Measurements from ENCODE around the gene CGB7.

Gene CGB7

GRCh38 chr19:49097453-49098288, 40.1 kb upstream of the CGB7 start:
- peaks cover 93% of the 10 kb centered on the region for H3K36me3 ChIP-seq (ENCODE audit: insufficient read depth, low read length)
- no peaks in the 10 kb centered on the region for H3K9me3 ChIP-seq (ENCODE audit: low read depth, low read length)
- no peak overlapping the region for H3K9ac ChIP-seq (ENCODE audit: insufficient read length)
- H3K4me3 ChIP-seq, result no peak overlapping the region
- no peak for DNase-seq (ENCODE audit: low read depth, low spot score)
- peak overlapping the region; percentile 86 for H3K27ac ChIP-seq
- TF ChIP-seq POLR2AphosphoS5 (IDR thresholded peaks at IDR 0.05; ENCODE audit: borderline replicate concordance, low read depth, low read length) (0 out of 2 replicates have a peak, but pooled peaks have one; percentile 19), EZH2 (IDR thresholded peaks at IDR 0.05) (no peak)

DNA sequence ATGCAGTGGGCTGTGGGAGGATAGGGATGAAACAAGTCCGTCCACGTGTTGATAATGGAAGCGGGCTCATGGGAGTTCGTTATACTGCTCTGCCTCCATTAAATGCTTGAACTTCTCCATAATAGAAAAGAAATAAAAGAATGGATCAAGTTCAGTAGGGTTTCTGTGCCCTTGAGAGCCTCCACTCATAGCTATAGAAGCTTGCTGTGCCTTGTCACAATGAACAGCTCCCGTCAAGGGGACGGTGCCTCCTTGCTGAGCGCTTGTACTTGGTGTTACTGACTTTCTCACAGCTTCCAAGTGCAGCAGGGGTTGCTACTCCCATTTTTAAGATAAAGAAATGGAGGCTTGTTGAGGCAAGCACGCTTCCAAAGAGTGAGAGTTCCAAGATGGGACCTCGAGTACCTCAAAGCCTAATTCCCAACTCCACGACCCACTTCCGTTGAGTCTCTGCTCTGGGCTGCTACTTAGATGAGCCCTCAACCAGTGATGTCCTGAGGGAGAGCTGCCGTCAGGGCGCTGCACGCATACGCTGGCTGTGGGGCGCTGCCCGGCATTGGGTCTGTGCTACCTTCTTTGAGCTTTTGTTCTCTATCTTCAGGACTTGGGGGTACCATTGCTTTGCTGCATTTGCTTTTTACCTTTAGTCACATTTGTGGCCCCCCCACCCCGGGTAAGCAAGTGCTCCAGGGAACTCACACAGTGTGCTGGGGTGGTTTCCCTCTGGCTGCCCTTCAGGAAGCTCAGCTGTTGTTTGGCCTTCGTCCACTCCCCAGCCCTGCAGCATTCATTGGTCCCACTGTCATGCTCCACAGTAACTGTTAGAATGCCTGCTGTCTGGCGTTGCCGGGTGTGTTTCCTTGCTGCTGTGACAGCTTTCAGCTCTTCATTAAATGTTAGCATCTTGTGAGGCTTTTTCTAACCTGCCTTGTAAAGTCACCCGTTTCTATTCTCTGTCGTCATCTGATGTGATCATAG, 37.2 kb upstream of the CGB7 start:
- TF ChIP-seq FOXP2 (optimal IDR thresholded peaks at IDR 0.05; ENCODE audit: control extremely low read depth, extremely low read length, insufficient read depth) (no peak), POLR2AphosphoS5 (IDR thresholded peaks at IDR 0.05; ENCODE audit: borderline replicate concordance, low read depth, low read length) (no peak), EZH2 (IDR thresholded peaks at IDR 0.05) (no peak)
- H3K9ac ChIP-seq (ENCODE audit: insufficient read length), result no peak overlapping the region

DNA sequence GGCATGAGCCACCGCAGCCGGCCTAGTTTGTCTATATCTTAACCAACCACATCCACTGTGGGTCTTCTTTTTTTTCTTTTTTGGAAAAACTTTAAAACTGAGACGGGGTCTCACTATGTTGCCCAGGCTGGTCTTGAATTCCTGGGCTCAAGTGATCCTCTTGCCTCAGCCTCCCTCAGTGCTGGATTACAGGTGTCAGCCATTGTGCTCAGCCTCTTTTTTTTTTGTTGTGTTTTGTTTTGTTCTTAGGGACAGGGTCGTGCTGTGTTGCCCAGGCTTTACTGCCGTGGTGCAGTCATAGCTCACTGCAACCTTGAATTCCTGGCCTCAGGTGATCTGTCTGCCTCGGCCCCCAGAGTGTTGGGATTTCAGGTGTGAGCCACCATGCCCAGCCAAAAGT, 35.1 kb upstream of the CGB7 start:
- H3K27ac ChIP-seq, result no peak overlapping the region
- DNase-seq (ENCODE audit: low read depth, low spot score), result no peak
- no peak overlapping the region for H3K9ac ChIP-seq (ENCODE audit: insufficient read length)
- H3K9me3 ChIP-seq (ENCODE audit: low read depth, low read length), result no peaks in the 10 kb centered on the region
- TF ChIP-seq EZH2 (IDR thresholded peaks at IDR 0.05) (no peak), FOXP2 (optimal IDR thresholded peaks at IDR 0.05; ENCODE audit: control extremely low read depth, extremely low read length, insufficient read depth) (no peak), POLR2AphosphoS5 (IDR thresholded peaks at IDR 0.05; ENCODE audit: borderline replicate concordance, low read depth, low read length) (no peak)
- H3K36me3 ChIP-seq (ENCODE audit: insufficient read depth, low read length), result peaks cover 92% of the 10 kb centered on the region
- H3K4me3 ChIP-seq, result no peak overlapping the region

More for the DNA sequence above, 37.2 kb upstream of the CGB7 start:
- H3K4me3 ChIP-seq, result no peak overlapping the region
- peak overlapping the region; percentile 58 for H3K27ac ChIP-seq
- H3K9me3 ChIP-seq (ENCODE audit: low read depth, low read length), result no peaks in the 10 kb centered on the region
- peaks cover 96% of the 10 kb centered on the region for H3K36me3 ChIP-seq (ENCODE audit: insufficient read depth, low read length)
- no peak for DNase-seq (ENCODE audit: low read depth, low spot score)

DNA sequence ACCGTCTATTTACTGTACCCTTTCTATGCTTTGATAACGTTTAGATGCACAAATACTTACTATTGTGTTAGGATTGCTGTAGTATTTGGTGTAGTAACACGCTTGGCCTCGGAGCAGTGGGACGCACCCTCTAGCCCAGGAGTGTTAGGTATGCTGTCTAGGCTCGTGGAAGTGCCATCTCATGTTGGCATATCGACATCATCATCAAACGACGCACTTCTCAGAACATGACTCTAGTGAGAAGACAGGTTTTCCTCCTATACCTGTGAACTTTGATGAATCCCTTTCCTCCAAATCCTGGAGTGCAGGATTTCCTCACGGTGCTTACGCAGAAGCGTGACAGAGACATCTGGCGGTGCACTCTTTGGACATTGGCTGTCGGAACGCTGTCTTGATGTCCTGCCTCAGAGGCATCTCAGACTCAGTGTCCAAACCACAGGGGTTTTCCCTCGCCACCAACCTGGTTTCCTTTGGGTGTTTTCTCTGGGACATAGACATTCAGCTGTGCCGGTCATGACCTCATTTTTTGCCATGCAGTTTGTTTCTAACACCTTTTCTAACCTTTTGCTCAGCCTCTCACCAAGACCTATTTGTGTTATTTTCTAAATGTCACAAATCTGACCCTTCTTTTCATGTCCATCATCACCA, 34.0 kb upstream of the CGB7 start:
- H3K9ac ChIP-seq (ENCODE audit: insufficient read length), result no peak overlapping the region
- TF ChIP-seq FOXP2 (optimal IDR thresholded peaks at IDR 0.05; ENCODE audit: control extremely low read depth, extremely low read length, insufficient read depth), result no peak
- no peak for TF ChIP-seq EZH2 (IDR thresholded peaks at IDR 0.05)
- no peak for TF ChIP-seq POLR2AphosphoS5 (IDR thresholded peaks at IDR 0.05; ENCODE audit: borderline replicate concordance, low read depth, low read length)
- H3K27ac ChIP-seq, result no peak overlapping the region
- H3K36me3 ChIP-seq (ENCODE audit: insufficient read depth, low read length), result peaks cover 92% of the 10 kb centered on the region
- H3K9me3 ChIP-seq (ENCODE audit: low read depth, low read length), result no peaks in the 10 kb centered on the region
- H3K4me3 ChIP-seq, result no peak overlapping the region
- DNase-seq (ENCODE audit: low read depth, low spot score), result no peak

- peak overlapping the region; percentile 96; the same call in 1 of the 2 replicates for H3K27ac ChIP-seq
- peak overlapping the region; percentile 100 for H3K4me3 ChIP-seq
- DNase-seq (ENCODE audit: low read depth, low spot score), result no peak
- H3K9ac ChIP-seq (ENCODE audit: insufficient read length), result peak overlapping the region; percentile 99
- TF ChIP-seq EZH2 (IDR thresholded peaks at IDR 0.05) (no peak), POLR2AphosphoS5 (IDR thresholded peaks at IDR 0.05; ENCODE audit: borderline replicate concordance, low read depth, low read length) (no peak), FOXP2 (optimal IDR thresholded peaks at IDR 0.05; ENCODE audit: control extremely low read depth, extremely low read length, insufficient read depth) (no peak)
- H3K9me3 ChIP-seq (ENCODE audit: low read depth, low read length), result no peaks in the 10 kb centered on the region
- peaks cover 51% of the 10 kb centered on the region for H3K36me3 ChIP-seq (ENCODE audit: insufficient read depth, low read length)
Observed at GRCh38 chr19:49086296-49086695, 28.7 kb upstream of the CGB7 start.

- DNase-seq (ENCODE audit: low read depth, low spot score), result no peak
- Histone ChIP-seq H3K4me3 (peak overlapping the region; percentile 100), H3K27ac (peak overlapping the region; percentile 96), H3K9ac (ENCODE audit: insufficient read length) (peak overlapping the region; percentile 99), H3K9me3 (ENCODE audit: low read depth, low read length) (no peaks in the 10 kb centered on the region), H3K36me3 (ENCODE audit: insufficient read depth, low read length) (peaks cover 47% of the 10 kb centered on the region)
- TF ChIP-seq FOXP2 (optimal IDR thresholded peaks at IDR 0.05; ENCODE audit: control extremely low read depth, extremely low read length, insufficient read depth) (no peak), EZH2 (IDR thresholded peaks at IDR 0.05) (no peak), POLR2AphosphoS5 (IDR thresholded peaks at IDR 0.05; ENCODE audit: borderline replicate concordance, low read depth, low read length) (no peak)
Observed at GRCh38 chr19:49085868-49086232, 28.3 kb upstream of the CGB7 start.

- H3K27ac ChIP-seq, result peak within 1 kb of the TSS; percentile 96
- TF ChIP-seq POLR2AphosphoS5 (IDR thresholded peaks at IDR 0.05; ENCODE audit: borderline replicate concordance, low read depth, low read length) (peak; percentile 91), EZH2 (IDR thresholded peaks at IDR 0.05) (no peak), FOXP2 (optimal IDR thresholded peaks at IDR 0.05; ENCODE audit: control extremely low read depth, extremely low read length, insufficient read depth) (peak; percentile 88)
- H3K4me3 ChIP-seq, result peak within 1 kb of the TSS; percentile 100
- peaks cover 41% of the 10 kb centered on the region for H3K36me3 ChIP-seq (ENCODE audit: insufficient read depth, low read length)
- peak; percentile 93 for DNase-seq (ENCODE audit: low read depth, low spot score)
- peak within 1 kb of the TSS; percentile 99 for H3K9ac ChIP-seq (ENCODE audit: insufficient read length)
- no peaks in the 10 kb centered on the region for H3K9me3 ChIP-seq (ENCODE audit: low read depth, low read length)
Observed at GRCh38 chr19:49085020-49085867, 27.7 kb upstream of the CGB7 start, which contains the start of gene SNRNP70. SNRNP70 (plus strand) TSS chr19:49085451; CDS start chr19:49086415, 964 bp downstream.

All from SK-N-MC (cell line).